HepG2 (cell line): Measurements from ENCODE around the gene EEF1AKMT3. TPM values are rescaled to one million over a fixed set of nuclear protein-coding genes. Genes with fewer than 3 reads are reported as not detected.

Experiments used
- ARNTL ChIP-seq: sonication (generic); formaldehyde crosslinking; IDR thresholded peaks from 2 replicates; pipeline ENCODE4 v1.4.0; 2020; ENCODE audit warnings: mild to moderate bottlenecking, missing genetic modification reagents
- ATF7-NPFF ChIP-seq: sonication (generic); formaldehyde crosslinking; IDR thresholded peaks from 2 replicates; pipeline ENCODE4 v1.8.1; 2023; ENCODE audit warnings: mild to moderate bottlenecking, low read depth, missing genetic modification reagents, moderate library complexity
- CBFB ChIP-seq: sonication (generic); formaldehyde crosslinking; IDR thresholded peaks from 2 replicates; pipeline ENCODE4 v1.4.0; 2020; ENCODE audit warnings: missing genetic modification reagents
- EHMT2 ChIP-seq: fragments of 200-600 bp; sonication (generic); IDR thresholded peaks from 2 replicates; pipeline ENCODE4 v1.7.0; 2017; ENCODE audit warnings: antibody characterized with exemption, low read depth, low read length, borderline replicate concordance
- FOXP1 ChIP-seq, 2 experiments: fragments of 450-650 bp in 1 of 2; IDR thresholded peaks; 2 replicates each; pipeline ENCODE4 v1.6.1; 2017 to 2018; ENCODE audit warnings: antibody characterized with exemption in 1 of 2
- GATA4 ChIP-seq: sonication (generic); IDR thresholded peaks from 2 replicates; pipeline ENCODE4 v1.6.1; 2016; ENCODE audit warnings: antibody characterized with exemption, low read depth, borderline replicate concordance
- GATAD1 ChIP-seq: IDR thresholded peaks from 2 replicates; pipeline ENCODE4 v1.6.1; 2016; ENCODE audit warnings: missing genetic modification reagents, missing compliant biosample characterization
- HOXA3 ChIP-seq: sonication (generic); formaldehyde crosslinking; IDR thresholded peaks from 2 replicates; pipeline ENCODE4 v1.5.0; 2020; ENCODE audit warnings: missing genetic modification reagents
- REXO4 ChIP-seq: sonication (generic); formaldehyde crosslinking; IDR thresholded peaks from 2 replicates; pipeline ENCODE4 v1.8.0; 2022; ENCODE audit warnings: missing genetic modification reagents, mild to moderate bottlenecking, borderline replicate concordance
- ZBTB3 ChIP-seq: sonication (generic); formaldehyde crosslinking; IDR thresholded peaks from 2 replicates; pipeline ENCODE4 v1.4.0; 2020; ENCODE audit warnings: low read depth, mild to moderate bottlenecking, moderate library complexity, missing genetic modification reagents, borderline replicate concordance
- ZIK1 ChIP-seq: sonication (generic); formaldehyde crosslinking; IDR thresholded peaks from 2 replicates; pipeline ENCODE4 v1.5.0; 2020; ENCODE audit warnings: mild to moderate bottlenecking, low read depth, missing genetic modification reagents, borderline replicate concordance
- ZNF530 ChIP-seq: sonication (generic); formaldehyde crosslinking; IDR thresholded peaks from 2 replicates; pipeline ENCODE4 v1.5.0; 2020; ENCODE audit warnings: low read depth, mild to moderate bottlenecking, missing genetic modification reagents
- ZNF574 ChIP-seq: sonication (generic); formaldehyde crosslinking; IDR thresholded peaks from 2 replicates; pipeline ENCODE4 v1.4.0; 2020; ENCODE audit warnings: missing genetic modification reagents
- polyA plus RNA-seq, 8 experiments: library from polyadenylated mRNA; depleted of rRNA in 3 of 8; stranded (reverse) in 7 of 8; unstranded in 1 of 8; fragments of >200 nt; fragmentation: Illumina TruSeq in 4 of 8; extraction: Trizol in 4 of 8; gene quantifications; 2 replicates each; pipeline versions ENCODE4 v1.2.1 to v1.2.3, GENCODE V29; 2011 to 2016; ENCODE audit warnings: low read depth in 4 of 8, missing spikeins in 1 of 8, mixed read lengths in 1 of 8; ENCODE audit not compliant: insufficient read depth in 1 of 8
- total RNA-seq, 5 experiments: library from RNA; depleted of rRNA; stranded (reverse); fragments of >200 nt; fragmentation: Illumina TruSeq; extraction: Trizol; gene quantifications; 2 replicates each; pipeline ENCODE4 v1.2.3, GENCODE V29; 2016; ENCODE audit warnings: low read depth in 1 of 5
- TF ChIP-seq, protein P1 (sequence below): sonication (generic); formaldehyde crosslinking; IDR thresholded peaks from 2 replicates; pipeline ENCODE4 v1.9.0; 2021; ENCODE audit warnings: mild to moderate bottlenecking, missing genetic modification reagents
- TF ChIP-seq, protein P2 (sequence below): sonication (generic); formaldehyde crosslinking; conservative IDR thresholded peaks from 2 replicates; pipeline ENCODE4 v1.4.0; 2020; ENCODE audit warnings: mild to moderate bottlenecking, missing genetic modification reagents, moderate library complexity

Gene EEF1AKMT3
- total and polyA plus RNA-seq, 2 of the 13 experiments (the other 11 are each of a cell fraction or from before 2014, with no cell fraction given), result 4.7 to 11.4 TPM

DNA sequence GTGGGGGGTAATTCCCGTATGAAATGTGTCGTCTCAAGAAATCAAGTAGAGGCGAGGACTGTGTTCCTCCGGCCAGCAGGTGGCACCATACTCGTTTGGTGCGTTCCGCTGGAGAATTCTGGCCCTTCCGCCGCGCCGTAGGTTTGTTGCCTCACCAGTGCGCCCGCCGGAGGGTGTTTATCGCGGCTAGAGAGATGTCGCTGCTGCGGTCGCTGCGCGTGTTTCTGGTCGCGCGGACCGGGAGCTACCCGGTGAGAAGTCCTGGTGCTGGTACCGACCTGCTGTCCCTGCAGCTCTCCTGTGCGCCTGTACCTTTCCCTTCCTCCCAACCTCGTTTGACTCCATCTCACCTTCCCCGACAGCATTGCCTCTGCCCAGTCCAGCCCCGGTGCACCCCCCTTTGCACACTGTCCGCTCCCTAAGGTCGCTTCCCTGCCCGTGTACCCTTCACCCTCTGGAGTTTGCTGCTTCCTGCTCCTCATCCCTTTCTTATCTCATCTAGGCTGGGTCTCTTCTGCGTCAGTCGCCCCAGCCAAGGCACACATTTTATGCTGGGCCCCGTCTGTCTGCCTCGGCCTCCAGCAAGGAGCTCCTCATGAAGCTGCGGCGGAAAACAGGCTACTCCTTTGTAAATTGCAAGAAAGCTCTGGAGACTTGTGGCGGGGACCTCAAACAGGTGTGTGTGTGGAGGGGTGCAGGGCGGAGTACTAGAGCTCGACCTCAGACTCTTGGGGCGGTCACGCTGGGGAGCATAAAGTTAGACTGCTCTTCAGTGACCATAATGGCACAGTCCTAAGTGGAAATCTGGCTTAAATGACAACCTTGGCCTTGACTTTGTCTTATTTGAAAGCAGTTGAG is 10.4 kb downstream of the EEF1AKMT3 start, which contains the start of gene TSFM (continued):
- TF ChIP-seq, protein P1, sequence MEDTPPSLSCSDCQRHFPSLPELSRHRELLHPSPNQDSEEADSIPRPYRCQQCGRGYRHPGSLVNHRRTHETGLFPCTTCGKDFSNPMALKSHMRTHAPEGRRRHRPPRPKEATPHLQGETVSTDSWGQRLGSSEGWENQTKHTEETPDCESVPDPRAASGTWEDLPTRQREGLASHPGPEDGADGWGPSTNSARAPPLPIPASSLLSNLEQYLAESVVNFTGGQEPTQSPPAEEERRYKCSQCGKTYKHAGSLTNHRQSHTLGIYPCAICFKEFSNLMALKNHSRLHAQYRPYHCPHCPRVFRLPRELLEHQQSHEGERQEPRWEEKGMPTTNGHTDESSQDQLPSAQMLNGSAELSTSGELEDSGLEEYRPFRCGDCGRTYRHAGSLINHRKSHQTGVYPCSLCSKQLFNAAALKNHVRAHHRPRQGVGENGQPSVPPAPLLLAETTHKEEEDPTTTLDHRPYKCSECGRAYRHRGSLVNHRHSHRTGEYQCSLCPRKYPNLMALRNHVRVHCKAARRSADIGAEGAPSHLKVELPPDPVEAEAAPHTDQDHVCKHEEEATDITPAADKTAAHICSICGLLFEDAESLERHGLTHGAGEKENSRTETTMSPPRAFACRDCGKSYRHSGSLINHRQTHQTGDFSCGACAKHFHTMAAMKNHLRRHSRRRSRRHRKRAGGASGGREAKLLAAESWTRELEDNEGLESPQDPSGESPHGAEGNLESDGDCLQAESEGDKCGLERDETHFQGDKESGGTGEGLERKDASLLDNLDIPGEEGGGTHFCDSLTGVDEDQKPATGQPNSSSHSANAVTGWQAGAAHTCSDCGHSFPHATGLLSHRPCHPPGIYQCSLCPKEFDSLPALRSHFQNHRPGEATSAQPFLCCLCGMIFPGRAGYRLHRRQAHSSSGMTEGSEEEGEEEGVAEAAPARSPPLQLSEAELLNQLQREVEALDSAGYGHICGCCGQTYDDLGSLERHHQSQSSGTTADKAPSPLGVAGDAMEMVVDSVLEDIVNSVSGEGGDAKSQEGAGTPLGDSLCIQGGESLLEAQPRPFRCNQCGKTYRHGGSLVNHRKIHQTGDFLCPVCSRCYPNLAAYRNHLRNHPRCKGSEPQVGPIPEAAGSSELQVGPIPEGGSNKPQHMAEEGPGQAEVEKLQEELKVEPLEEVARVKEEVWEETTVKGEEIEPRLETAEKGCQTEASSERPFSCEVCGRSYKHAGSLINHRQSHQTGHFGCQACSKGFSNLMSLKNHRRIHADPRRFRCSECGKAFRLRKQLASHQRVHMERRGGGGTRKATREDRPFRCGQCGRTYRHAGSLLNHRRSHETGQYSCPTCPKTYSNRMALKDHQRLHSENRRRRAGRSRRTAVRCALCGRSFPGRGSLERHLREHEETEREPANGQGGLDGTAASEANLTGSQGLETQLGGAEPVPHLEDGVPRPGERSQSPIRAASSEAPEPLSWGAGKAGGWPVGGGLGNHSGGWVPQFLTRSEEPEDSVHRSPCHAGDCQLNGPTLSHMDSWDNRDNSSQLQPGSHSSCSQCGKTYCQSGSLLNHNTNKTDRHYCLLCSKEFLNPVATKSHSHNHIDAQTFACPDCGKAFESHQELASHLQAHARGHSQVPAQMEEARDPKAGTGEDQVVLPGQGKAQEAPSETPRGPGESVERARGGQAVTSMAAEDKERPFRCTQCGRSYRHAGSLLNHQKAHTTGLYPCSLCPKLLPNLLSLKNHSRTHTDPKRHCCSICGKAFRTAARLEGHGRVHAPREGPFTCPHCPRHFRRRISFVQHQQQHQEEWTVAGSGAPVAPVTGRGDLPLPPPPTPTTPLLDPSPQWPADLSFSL (CRISPR knock-in tag), result no peak
- TF ChIP-seq GATAD1 (CRISPR knock-in tag) (peak; percentile 99), GATA4 (no peak; the same call in 1 of the 2 replicates), REXO4 (0 out of 2 replicates have a peak, but pooled peaks have one; percentile 23), FOXP1 (IDR thresholded peaks at IDR 0.05) (peak; percentile 62; the same call in 1 of the 2 replicates), FOXP1 (CRISPR knock-in tag; IDR thresholded peaks at IDR 0.05) (peak; percentile 76), EHMT2 (no peak), HOXA3 (peak; percentile 92), ZBTB3 (CRISPR knock-in tag) (no peak), ATF7-NPFF (CRISPR knock-in tag) (peak; percentile 90), ZNF574 (CRISPR knock-in tag) (peak; percentile 100), CBFB (CRISPR knock-in tag) (peak; percentile 85), ZIK1 (CRISPR knock-in tag) (no peak), ARNTL (CRISPR knock-in tag) (peak; percentile 61), ZNF530 (CRISPR knock-in tag) (no peak)
- TF ChIP-seq, protein P2, sequence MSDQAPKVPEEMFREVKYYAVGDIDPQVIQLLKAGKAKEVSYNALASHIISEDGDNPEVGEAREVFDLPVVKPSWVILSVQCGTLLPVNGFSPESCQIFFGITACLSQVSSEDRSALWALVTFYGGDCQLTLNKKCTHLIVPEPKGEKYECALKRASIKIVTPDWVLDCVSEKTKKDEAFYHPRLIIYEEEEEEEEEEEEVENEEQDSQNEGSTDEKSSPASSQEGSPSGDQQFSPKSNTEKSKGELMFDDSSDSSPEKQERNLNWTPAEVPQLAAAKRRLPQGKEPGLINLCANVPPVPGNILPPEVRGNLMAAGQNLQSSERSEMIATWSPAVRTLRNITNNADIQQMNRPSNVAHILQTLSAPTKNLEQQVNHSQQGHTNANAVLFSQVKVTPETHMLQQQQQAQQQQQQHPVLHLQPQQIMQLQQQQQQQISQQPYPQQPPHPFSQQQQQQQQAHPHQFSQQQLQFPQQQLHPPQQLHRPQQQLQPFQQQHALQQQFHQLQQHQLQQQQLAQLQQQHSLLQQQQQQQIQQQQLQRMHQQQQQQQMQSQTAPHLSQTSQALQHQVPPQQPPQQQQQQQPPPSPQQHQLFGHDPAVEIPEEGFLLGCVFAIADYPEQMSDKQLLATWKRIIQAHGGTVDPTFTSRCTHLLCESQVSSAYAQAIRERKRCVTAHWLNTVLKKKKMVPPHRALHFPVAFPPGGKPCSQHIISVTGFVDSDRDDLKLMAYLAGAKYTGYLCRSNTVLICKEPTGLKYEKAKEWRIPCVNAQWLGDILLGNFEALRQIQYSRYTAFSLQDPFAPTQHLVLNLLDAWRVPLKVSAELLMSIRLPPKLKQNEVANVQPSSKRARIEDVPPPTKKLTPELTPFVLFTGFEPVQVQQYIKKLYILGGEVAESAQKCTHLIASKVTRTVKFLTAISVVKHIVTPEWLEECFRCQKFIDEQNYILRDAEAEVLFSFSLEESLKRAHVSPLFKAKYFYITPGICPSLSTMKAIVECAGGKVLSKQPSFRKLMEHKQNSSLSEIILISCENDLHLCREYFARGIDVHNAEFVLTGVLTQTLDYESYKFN (CRISPR knock-in tag), result peak; percentile 35; the same call in 1 of the 2 replicates
